MM.1S (cell line): ENCODE results near the gene FBXW9.

ENCODE experiments used
- DNase-seq: peaks from one replicate; pipeline ENCODE4 v3.0.0-alpha.2; 2015
- H2AFZ ChIP-seq: fragments of 300-600 bp; sonication (generic); 2 replicates; pipeline ENCODE4 v1.6.0; 2016; ENCODE audit warnings: antibody characterized with exemption, low read length
- H3F3A ChIP-seq: fragments of 300-600 bp; sonication (generic); 2 replicates; pipeline ENCODE4 v1.6.1; 2016; ENCODE audit warnings: mild to moderate bottlenecking, antibody characterized with exemption, low read length, moderate library complexity, mixed read lengths; ENCODE audit not compliant: insufficient read depth
- H3K27ac ChIP-seq: fragments of 300-600 bp; sonication (generic); 2 replicates; pipeline ENCODE4 v1.5.1; 2016; ENCODE audit warnings: mild to moderate bottlenecking, low read length
- H3K27me3 ChIP-seq: fragments of 300-600 bp; sonication (generic); replicated peaks from 2 replicates; pipeline ENCODE4 v1.6.0; 2016; ENCODE audit warnings: low read length; ENCODE audit not compliant: insufficient read depth
- H3K36me3 ChIP-seq: fragments of 300-600 bp; sonication (generic); replicated peaks from 2 replicates; pipeline ENCODE4 v1.6.1; 2016; ENCODE audit warnings: mild to moderate bottlenecking, low read length, mixed read lengths; ENCODE audit not compliant: insufficient read depth
- H3K4me1 ChIP-seq: fragments of 300-600 bp; sonication (generic); 2 replicates; pipeline ENCODE4 v1.6.1; 2016; ENCODE audit warnings: low read length, mixed read lengths
- H3K4me2 ChIP-seq: fragments of 300-600 bp; sonication (generic); 2 replicates; pipeline ENCODE4 v1.6.0; 2016; ENCODE audit warnings: low read depth, low read length
- H3K4me3 ChIP-seq: fragments of 300-600 bp; sonication (generic); 2 replicates; pipeline ENCODE4 v1.5.1; 2016; ENCODE audit warnings: low read length, mixed read lengths
- H3K79me2 ChIP-seq: fragments of 300-600 bp; sonication (generic); 2 replicates; pipeline ENCODE4 v1.6.1; 2016; ENCODE audit warnings: mixed run types, low read length, mixed read lengths
- H3K9ac ChIP-seq: fragments of 300-600 bp; sonication (generic); 2 replicates; pipeline ENCODE4 v1.6.1; 2016; ENCODE audit warnings: low read length, mixed read lengths
- H3K9me2 ChIP-seq: fragments of 300-600 bp; sonication (generic); replicated peaks from 2 replicates; pipeline ENCODE4 v1.6.1; 2016; ENCODE audit warnings: mild to moderate bottlenecking, low read length, mixed read lengths; ENCODE audit not compliant: insufficient read depth
- H3K9me3 ChIP-seq: fragments of 300-600 bp; sonication (generic); replicated peaks from 2 replicates; pipeline ENCODE4 v1.6.1; 2016; ENCODE audit warnings: mild to moderate bottlenecking, low read length, mixed read lengths; ENCODE audit not compliant: insufficient read depth
- H4K20me1 ChIP-seq: fragments of 300-600 bp; sonication (generic); 2 replicates; pipeline ENCODE4 v1.6.1; 2016; ENCODE audit warnings: mild to moderate bottlenecking, low read length, moderate library complexity, mixed read lengths; ENCODE audit not compliant: insufficient read depth
- CTCF ChIP-seq: fragments of 300-600 bp; sonication (generic); IDR thresholded peaks from 2 replicates; pipeline ENCODE4 v1.5.1; 2016; ENCODE audit warnings: antibody characterized with exemption, low read length, mixed read lengths
- EZH2 ChIP-seq: fragments of 300-600 bp; sonication (generic); optimal IDR thresholded peaks from 2 replicates; pipeline ENCODE3; 2017; ENCODE audit warnings: low read depth, mild to moderate bottlenecking, antibody characterized with exemption, low read length, mixed read lengths
- EZH2phosphoT487 ChIP-seq: fragments of 300-600 bp; sonication (generic); IDR thresholded peaks from 2 replicates; pipeline ENCODE4 v1.6.1; 2018; ENCODE audit warnings: antibody characterized with exemption, low read length

FBXW9 gene

GRCh38 chr19:12721656-12722565, 25.5 kb upstream of the FBXW9 start:
- H3F3A ChIP-seq = peaks cover 15% of the 10 kb centered on the region
- no peak overlapping the region; the same call in 1 of the 2 replicates for H3K27ac ChIP-seq
- no peaks in the 10 kb centered on the region for H3K9me2 ChIP-seq
- H2AFZ ChIP-seq = no peak overlapping the region
- DNase-seq = peak; percentile 32
- H4K20me1 ChIP-seq = no peaks in the 10 kb centered on the region
- TF ChIP-seq EZH2phosphoT487 = no peak
- H3K4me2 ChIP-seq = peak overlapping the region; percentile 100
- H3K4me1 ChIP-seq = peaks cover 3% of the 10 kb centered on the region; the same call in 1 of the 2 replicates
- H3K9ac ChIP-seq = peak overlapping the region; percentile 85
- H3K4me3 ChIP-seq = peak overlapping the region; percentile 84
- H3K79me2 ChIP-seq = peaks cover 62% of the 10 kb centered on the region
- H3K27me3 ChIP-seq = no peaks in the 10 kb centered on the region
- no peaks in the 10 kb centered on the region for H3K9me3 ChIP-seq
- H3K36me3 ChIP-seq = peaks cover 5% of the 10 kb centered on the region; the same call in 1 of the 2 replicates

- DNase-seq = no peak
- Histone ChIP-seq H3K27me3 (no peaks in the 10 kb centered on the region), H3K79me2 (peaks cover 69% of the 10 kb centered on the region)
These were observed 24.6 kb upstream of the FBXW9 start for GRCh38 chr19:12720851-12721655.

GRCh38 chr19:12720296-12720695, 23.9 kb upstream of the FBXW9 start:
- no peak overlapping the region for H2AFZ ChIP-seq
- no peak overlapping the region for H3K4me3 ChIP-seq
- H3K9me3 ChIP-seq = no peaks in the 10 kb centered on the region
- peaks cover 9% of the 10 kb centered on the region for H3F3A ChIP-seq
- peaks cover 77% of the 10 kb centered on the region for H3K79me2 ChIP-seq
- no peak overlapping the region for H3K4me2 ChIP-seq
- H3K4me1 ChIP-seq = peaks cover 3% of the 10 kb centered on the region; the same call in 1 of the 2 replicates
- H3K36me3 ChIP-seq = peaks cover 5% of the 10 kb centered on the region; the same call in 1 of the 2 replicates
- H3K27me3 ChIP-seq = no peaks in the 10 kb centered on the region
- TF ChIP-seq EZH2phosphoT487 = no peak
- no peak for TF ChIP-seq EZH2
- no peak for TF ChIP-seq CTCF
- H3K9me2 ChIP-seq = no peaks in the 10 kb centered on the region
- H4K20me1 ChIP-seq = no peaks in the 10 kb centered on the region
- no peak for DNase-seq
- no peak overlapping the region for H3K27ac ChIP-seq
- H3K9ac ChIP-seq = no peak overlapping the region

More at GRCh38 chr19:12720851-12721655, 24.6 kb upstream of the FBXW9 start:
- Histone ChIP-seq H3K36me3 (peaks cover 5% of the 10 kb centered on the region; the same call in 1 of the 2 replicates), H2AFZ (no peak overlapping the region), H3K4me1 (peaks cover 3% of the 10 kb centered on the region; the same call in 1 of the 2 replicates), H3K9ac (peak overlapping the region; percentile 85; the same call in 1 of the 2 replicates), H3K9me2 (no peaks in the 10 kb centered on the region), H3K4me3 (peak overlapping the region; percentile 84), H3F3A (peaks cover 9% of the 10 kb centered on the region), H4K20me1 (no peaks in the 10 kb centered on the region), H3K9me3 (no peaks in the 10 kb centered on the region), H3K27ac (no peak overlapping the region), H3K4me2 (peak overlapping the region; percentile 100)
- no peak for TF ChIP-seq EZH2
- TF ChIP-seq EZH2phosphoT487 = no peak
- no peak for TF ChIP-seq CTCF
